Pons (tissue), 1 donor: ENCODE data around the gene ING3.

ENCODE experiments used
- DNase-seq: peaks from one replicate; pipeline ENCODE4 v3.0.0-alpha.2; 2016; ENCODE audit warnings: low spot score

The ING3 gene

GRCh38 chr7:120989257-120990220 lies 39.0 kb downstream of the ING3 start:
- DNase-seq = peak; percentile 51

- DNase-seq = peak; percentile 40
These were observed 40.0 kb downstream of the ING3 start for GRCh38 chr7:120990468-120991118.

GRCh38 chr7:120991161-120991560 lies 40.6 kb downstream of the ING3 start:
- no peak for DNase-seq

- no peak for DNase-seq
These were observed 41.0 kb downstream of the ING3 start for GRCh38 chr7:120991581-120991980.

GRCh38 chr7:120992272-120992964 lies 41.8 kb downstream of the ING3 start:
- no peak for DNase-seq

- no peak for DNase-seq
These were observed 42.5 kb downstream of the ING3 start for GRCh38 chr7:120992965-120993494.

- no peak for DNase-seq
These were observed 43.1 kb downstream of the ING3 start for GRCh38 chr7:120993553-120994191.

GRCh38 chr7:120994512-120995410 lies 44.2 kb downstream of the ING3 start:
- DNase-seq = peak; percentile 37

- DNase-seq = peak; percentile 42
These were observed 45.1 kb downstream of the ING3 start for GRCh38 chr7:120995654-120996053.

GRCh38 chr7:120996333-120996987 lies 45.9 kb downstream of the ING3 start:
- DNase-seq = peak; percentile 88

- DNase-seq = peak; percentile 41
These were observed 46.4 kb downstream of the ING3 start for GRCh38 chr7:120996988-120997345.

- DNase-seq = peak; percentile 77
These were observed 47.4 kb downstream of the ING3 start for GRCh38 chr7:120997882-120998474.

- no peak for DNase-seq
These were observed 47.9 kb downstream of the ING3 start for GRCh38 chr7:120998520-120998919.

GRCh38 chr7:120998996-120999565 lies 48.5 kb downstream of the ING3 start:
- no peak for DNase-seq

GRCh38 chr7:121000081-121000983 lies 49.8 kb downstream of the ING3 start:
- DNase-seq = no peak

- DNase-seq = no peak
These were observed 50.8 kb downstream of the ING3 start for GRCh38 chr7:121001234-121001906.

GRCh38 chr7:121002048-121002756 lies 51.6 kb downstream of the ING3 start:
- DNase-seq = no peak
